ENCODE measurements around the gene MYO1E.

- no peak for TF ChIP-seq CTCF (IDR thresholded peaks at IDR 0.05 in 8 of 11, conservative IDR thresholded peaks at IDR 0.05 in 3 of 11)
- TF ChIP-seq POLR2AphosphoS5 (IDR thresholded peaks at IDR 0.05): no peak
Observed at GRCh38 chr15:59096429-59096828, 276.2 kb downstream of the MYO1E start.

Measured in spleen (tissue), 7 donors.